Tibial artery (tissue), 4 donors: Measurements from ENCODE around the gene DCST1.
"Not testable (repeated sequence)": the region's sequence is repeated elsewhere in the genome, so short reads cannot be mapped to it uniquely, and the experiment has no call there.

Experiments used
- DNase-seq, 2 donors: peaks; one replicate each; pipeline ENCODE4 v3.0.0-alpha.2; 2019
- H3K27ac ChIP-seq, 2 donors: fragments of 200-600 bp; sonication (generic) in 1 of 2; 1 replicate in 1 of 2; 2 replicates in 1 of 2; pipeline ENCODE4 v1.5.1; 2018 to 2019; ENCODE audit warnings: mild to moderate bottlenecking in 1 of 2
- H3K27me3 ChIP-seq, 2 donors: fragments of 200-600 bp; sonication (generic) in 1 of 2; one replicate each; pipeline versions ENCODE4 v1.5.1 to v1.6.0; 2016 to 2019
- H3K36me3 ChIP-seq, 3 donors: fragments of 200-600 bp; sonication (generic) in 2 of 3; one replicate each; pipeline ENCODE4 v1.5.1; 2016 to 2019; ENCODE audit warnings: mild to moderate bottlenecking in 2 of 3
- H3K4me1 ChIP-seq, 4 donors: fragments of 200-600 bp; sonication (generic) in 2 of 4; 1 replicate in 3 of 4; 2 replicates in 1 of 4; pipeline ENCODE4 v1.5.1; 2016 to 2019
- H3K4me3 ChIP-seq, 2 donors: fragments of 200-600 bp; sonication (generic) in 1 of 2; 1 replicate in 1 of 2; 2 replicates in 1 of 2; pipeline ENCODE4 v1.5.1; 2018 to 2019; ENCODE audit warnings: mild to moderate bottlenecking in 2 of 2
- H3K9me3 ChIP-seq, 3 donors: fragments of 200-600 bp; sonication (generic) in 1 of 3; one replicate each; pipeline ENCODE4 v1.5.1; 2016 to 2019
- CTCF ChIP-seq, 2 experiments: fragments of 200-600 bp in 1 of 2; fragments of 450-650 bp in 1 of 2; IDR thresholded peaks; one replicate each; pipeline ENCODE4 v1.5.1; 2017 to 2019; ENCODE audit warnings: antibody characterized with exemption in 2 of 2, mild to moderate bottlenecking in 1 of 2, moderate library complexity in 1 of 2
- intact Hi-C: fragments of 100-400 bp; cut with DNase I; formaldehyde crosslinking; loops from one replicate; pipeline ENCODE4 v1.15.0; 2023; ENCODE audit warnings: low total_unique reads

DCST1 gene

GRCh38 chr1:154995301-154995983 is 38.2 kb upstream of the DCST1 start:
- not testable (repeated sequence) for H3K4me3 ChIP-seq, H3K27ac ChIP-seq, H3K27me3 ChIP-seq, H3K9me3 ChIP-seq
- peaks cover 0 to 33% (median 4%) of the 10 kb centered on the region in 3 donors for H3K36me3 ChIP-seq
- peak; percentile 26 to 34 for TF ChIP-seq CTCF (IDR thresholded peaks at IDR 0.05)
- peak in 1 of 2 donors; percentile 59 for DNase-seq
- H3K4me1 ChIP-seq: peaks cover 0 to 23% (median 17%) of the 10 kb centered on the region in 4 donors
- intact Hi-C loops: loop anchor here (5.0 kb wide), 1 partner anchor 33 kb away; the partner anchor contains the start of gene PYGO2

GRCh38 chr1:154996966-154997701 is 36.5 kb upstream of the DCST1 start:
- Histone ChIP-seq H3K36me3 (peaks cover 0 to 18% (median 0%) of the 10 kb centered on the region in 3 donors), H3K9me3 (no peaks in the 10 kb centered on the region), H3K27ac (no peak overlapping the region), H3K4me3 (no peak overlapping the region), H3K27me3 (no peaks in the 10 kb centered on the region), H3K4me1 (peaks cover 0 to 23% (median 17%) of the 10 kb centered on the region in 4 donors)
- no peak for DNase-seq
- intact Hi-C loops: loop anchor here (5.0 kb wide), 1 partner anchor 35 kb away; the partner anchor contains the start of gene PYGO2
- no peak for TF ChIP-seq CTCF (IDR thresholded peaks at IDR 0.05)

GRCh38 chr1:154998201-154998780 is 35.3 kb upstream of the DCST1 start:
- Histone ChIP-seq H3K27me3 (no peaks in the 10 kb centered on the region), H3K4me1 (peaks cover 0 to 23% (median 17%) of the 10 kb centered on the region in 4 donors), H3K27ac (no peak overlapping the region), H3K36me3 (peaks cover 0 to 6% (median 0%) of the 10 kb centered on the region in 3 donors), H3K4me3 (no peak overlapping the region), H3K9me3 (no peaks in the 10 kb centered on the region)
- no peak for DNase-seq
- intact Hi-C loops: loop anchor here (5.0 kb wide), 1 partner anchor 36 kb away; the partner anchor contains the start of gene PYGO2
- no peak for TF ChIP-seq CTCF (IDR thresholded peaks at IDR 0.05)

GRCh38 chr1:154998818-154999570 is 34.6 kb upstream of the DCST1 start:
- peak overlapping the region; percentile 87 to 96 for H3K4me3 ChIP-seq
- no peaks in the 10 kb centered on the region for H3K36me3 ChIP-seq
- no peaks in the 10 kb centered on the region for H3K27me3 ChIP-seq
- DNase-seq: peak; percentile 47 to 83
- H3K9me3 ChIP-seq: no peaks in the 10 kb centered on the region
- peaks cover 0 to 24% (median 18%) of the 10 kb centered on the region in 4 donors for H3K4me1 ChIP-seq
- intact Hi-C loops: loop anchor here (5.0 kb wide), 1 partner anchor 37 kb away; the partner anchor contains the start of gene PYGO2
- peak; percentile 65 for TF ChIP-seq CTCF (IDR thresholded peaks at IDR 0.05)
- peak overlapping the region; percentile 95 to 96 for H3K27ac ChIP-seq
